Measurements from ENCODE around the gene SLC15A1. TPM values are rescaled to one million over a fixed set of nuclear protein-coding genes. Genes with fewer than 3 reads are reported as not detected.

The SLC15A1 gene
- total RNA-seq, 1 donor = not detected

DNA sequence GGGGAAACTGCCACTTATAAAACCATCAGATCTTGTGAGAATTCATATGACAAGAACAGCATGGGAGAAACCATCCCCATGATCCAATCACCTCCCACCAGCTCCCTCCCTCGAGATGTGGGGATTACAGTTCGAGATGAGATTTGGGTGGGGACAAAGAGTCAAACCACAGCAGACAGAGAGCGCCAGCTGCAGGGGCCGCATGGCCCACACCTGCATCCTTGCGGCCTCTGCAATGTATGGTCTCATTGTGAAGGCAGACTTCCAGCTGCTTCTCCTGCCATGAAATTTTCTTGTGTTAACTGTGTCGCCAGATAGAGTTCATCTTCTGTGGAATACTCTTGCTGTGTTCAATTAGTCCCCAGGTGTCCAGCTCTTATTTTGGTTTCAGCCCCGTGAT lies 17.3 kb upstream of the SLC15A1 start:
- TF ChIP-seq, protein P1, sequence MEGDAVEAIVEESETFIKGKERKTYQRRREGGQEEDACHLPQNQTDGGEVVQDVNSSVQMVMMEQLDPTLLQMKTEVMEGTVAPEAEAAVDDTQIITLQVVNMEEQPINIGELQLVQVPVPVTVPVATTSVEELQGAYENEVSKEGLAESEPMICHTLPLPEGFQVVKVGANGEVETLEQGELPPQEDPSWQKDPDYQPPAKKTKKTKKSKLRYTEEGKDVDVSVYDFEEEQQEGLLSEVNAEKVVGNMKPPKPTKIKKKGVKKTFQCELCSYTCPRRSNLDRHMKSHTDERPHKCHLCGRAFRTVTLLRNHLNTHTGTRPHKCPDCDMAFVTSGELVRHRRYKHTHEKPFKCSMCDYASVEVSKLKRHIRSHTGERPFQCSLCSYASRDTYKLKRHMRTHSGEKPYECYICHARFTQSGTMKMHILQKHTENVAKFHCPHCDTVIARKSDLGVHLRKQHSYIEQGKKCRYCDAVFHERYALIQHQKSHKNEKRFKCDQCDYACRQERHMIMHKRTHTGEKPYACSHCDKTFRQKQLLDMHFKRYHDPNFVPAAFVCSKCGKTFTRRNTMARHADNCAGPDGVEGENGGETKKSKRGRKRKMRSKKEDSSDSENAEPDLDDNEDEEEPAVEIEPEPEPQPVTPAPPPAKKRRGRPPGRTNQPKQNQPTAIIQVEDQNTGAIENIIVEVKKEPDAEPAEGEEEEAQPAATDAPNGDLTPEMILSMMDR (IDR thresholded peaks at IDR 0.05; ENCODE audit: insufficient read depth, low read depth, low read length) = no peak
- H3K4me3 ChIP-seq (ENCODE audit: low read depth, low read length) = no peak overlapping the region

DNA sequence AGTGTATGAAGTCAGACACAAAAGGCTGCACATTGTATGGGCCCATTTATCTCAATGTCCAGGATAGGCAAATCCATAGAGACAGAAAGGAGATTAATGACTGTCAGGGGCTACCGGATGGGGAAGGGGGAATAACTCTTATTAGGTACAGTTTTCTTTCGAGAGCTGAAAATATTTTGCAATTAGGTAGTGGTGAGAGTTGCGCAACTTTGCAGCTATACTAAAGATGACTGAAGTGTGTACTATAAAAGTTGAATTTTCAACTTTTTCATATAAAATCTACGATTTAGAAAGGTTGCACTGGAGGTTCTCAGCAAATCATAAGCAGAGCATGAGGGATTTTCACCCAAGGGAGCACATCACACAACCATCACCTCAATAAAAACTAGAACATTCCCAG lies 16.1 kb upstream of the SLC15A1 start:
- peak; percentile 8 for DNase-seq (ENCODE audit: low read depth)
- TF ChIP-seq, protein P1 (IDR thresholded peaks at IDR 0.05; ENCODE audit: insufficient read depth, low read depth, low read length) = no peak
- no peak overlapping the region for H3K4me3 ChIP-seq (ENCODE audit: low read depth, low read length)

More for the DNA sequence above, 17.3 kb upstream of the SLC15A1 start:
- no peak for DNase-seq (ENCODE audit: low read depth)

DNA sequence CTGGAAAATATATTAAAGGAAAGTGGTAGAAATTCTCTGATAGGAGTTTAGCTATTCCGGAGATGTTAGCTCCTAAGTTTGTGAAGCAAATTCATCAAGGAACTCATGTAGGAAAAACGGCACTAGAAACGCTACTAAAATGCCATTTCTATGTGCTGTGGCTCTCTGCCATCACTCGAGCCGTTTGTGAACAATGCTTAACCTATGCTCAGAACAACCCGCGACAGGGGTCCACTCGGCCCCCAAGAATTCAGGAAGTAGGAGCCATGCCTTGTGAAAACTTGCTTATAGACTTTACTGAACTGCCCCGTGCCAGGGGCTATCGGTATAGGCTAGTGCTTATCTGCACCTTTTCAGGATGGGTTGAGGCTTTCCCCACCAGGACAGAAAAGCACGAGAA lies 14.2 kb upstream of the SLC15A1 start:
- no peak for DNase-seq (ENCODE audit: low read depth)
- H3K4me3 ChIP-seq (ENCODE audit: low read depth, low read length) = no peak overlapping the region
- TF ChIP-seq, protein P1 (IDR thresholded peaks at IDR 0.05; ENCODE audit: insufficient read depth, low read depth, low read length) = no peak

DNA sequence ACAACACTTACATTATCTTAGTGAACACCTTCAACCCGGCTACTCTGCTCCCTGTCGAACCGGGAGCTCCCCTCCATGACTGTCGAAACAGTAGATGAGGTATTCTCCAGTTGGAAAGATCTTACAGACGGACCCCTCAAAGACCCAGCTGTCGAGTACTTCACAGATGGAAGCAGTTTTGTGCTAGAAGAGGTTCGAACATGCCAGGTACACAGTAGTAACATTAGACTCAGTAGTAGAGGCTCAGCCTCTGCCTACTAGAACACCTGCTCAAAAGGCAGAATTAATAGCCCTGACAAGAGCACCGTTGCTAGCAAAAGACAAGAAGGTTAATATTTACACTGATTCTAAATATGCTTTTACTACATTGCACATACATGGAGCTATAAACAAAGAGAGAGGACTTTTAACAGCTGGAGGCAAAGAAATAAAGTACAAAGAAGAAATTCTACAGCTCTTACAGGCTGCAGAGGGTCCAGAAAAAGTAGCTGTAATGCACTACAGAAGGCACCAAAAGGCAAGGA lies 13.6 kb upstream of the SLC15A1 start:
- no peak overlapping the region for H3K4me3 ChIP-seq (ENCODE audit: low read depth, low read length)
- TF ChIP-seq, protein P1 (IDR thresholded peaks at IDR 0.05; ENCODE audit: insufficient read depth, low read depth, low read length) = no peak
- no peak for DNase-seq (ENCODE audit: low read depth)

DNA sequence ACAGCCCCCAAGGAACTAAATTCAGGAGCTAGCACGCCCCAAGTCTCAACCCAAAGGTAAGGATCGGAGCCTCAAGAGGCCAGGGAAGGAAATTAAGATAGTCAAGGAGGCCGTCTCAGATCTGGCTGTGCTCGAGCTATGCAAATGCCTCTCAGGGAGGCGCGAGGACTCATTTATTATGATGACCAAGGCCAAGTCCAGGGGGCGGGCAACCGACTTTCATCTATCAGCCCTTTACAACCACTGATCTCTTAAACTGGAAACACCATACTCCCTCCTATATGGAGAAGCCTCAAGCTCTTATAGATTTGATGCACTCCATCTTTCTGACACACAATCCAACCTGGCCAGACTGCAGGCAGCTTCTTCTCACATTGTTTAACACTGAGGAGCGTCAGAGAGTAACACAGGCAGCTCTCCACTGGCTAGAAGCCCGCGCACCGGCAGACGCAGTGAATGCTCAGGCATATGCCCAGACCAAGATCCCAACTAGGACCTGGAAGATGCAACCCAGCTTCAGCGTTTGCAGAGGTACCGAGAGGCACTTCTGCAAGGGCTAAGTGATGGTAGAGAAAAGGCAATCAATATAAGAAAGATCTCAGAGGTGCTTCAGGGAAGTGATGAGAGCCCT lies 9.6 kb upstream of the SLC15A1 start:
- TF ChIP-seq, protein P1 (IDR thresholded peaks at IDR 0.05; ENCODE audit: insufficient read depth, low read depth, low read length) = peak; percentile 21
- peak overlapping the region; percentile 54 for H3K4me3 ChIP-seq (ENCODE audit: low read depth, low read length)
- no peak for DNase-seq (ENCODE audit: low read depth)

DNA sequence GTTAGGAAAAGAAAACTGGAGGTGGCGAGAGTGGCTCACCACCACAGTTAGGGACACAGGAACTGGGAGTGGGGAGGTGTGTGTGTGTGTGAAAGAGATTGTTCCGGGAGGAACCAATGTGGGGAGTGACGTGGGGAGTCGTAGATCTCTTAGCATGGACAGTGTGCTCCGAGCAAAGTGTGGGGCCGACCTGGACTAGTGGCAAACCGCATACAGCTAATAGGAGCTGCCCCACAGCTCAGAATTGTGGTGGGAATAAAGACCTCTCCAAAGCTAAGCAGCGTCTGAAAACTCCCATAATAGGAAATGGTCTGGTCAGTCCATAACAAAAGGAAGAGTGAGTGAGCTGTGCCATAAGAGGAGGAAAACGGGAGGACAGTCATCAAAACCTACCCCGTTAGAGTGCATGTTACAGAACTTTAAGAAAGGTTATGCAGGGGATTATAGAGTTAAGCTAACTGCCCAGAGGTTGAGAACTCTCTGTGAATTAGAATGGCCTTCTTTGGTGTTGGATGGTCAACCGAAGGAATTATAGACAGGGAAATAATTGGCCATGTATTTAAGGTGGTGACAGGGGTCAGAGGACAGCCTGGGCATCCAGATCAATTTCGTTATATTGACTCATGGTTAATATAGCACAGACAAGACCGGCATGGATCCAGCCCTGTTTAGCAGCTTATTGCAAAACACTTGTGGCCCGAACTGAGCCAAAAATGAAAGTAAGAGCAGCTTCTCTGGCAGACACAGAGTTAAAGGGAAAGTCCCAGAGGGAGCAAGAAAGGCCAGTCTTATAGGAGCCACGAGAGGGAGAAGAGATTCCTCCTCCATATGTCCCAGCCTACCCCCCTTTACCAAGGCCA lies 8.9 kb upstream of the SLC15A1 start:
- peak; percentile 85 for DNase-seq (ENCODE audit: low read depth)
- TF ChIP-seq, protein P1 (IDR thresholded peaks at IDR 0.05; ENCODE audit: insufficient read depth, low read depth, low read length) = no peak
- H3K4me3 ChIP-seq (ENCODE audit: low read depth, low read length) = peak overlapping the region; percentile 54
